Upper lobe of left lung (tissue), 4 donors: Measurements from ENCODE around the gene ATG101.

Experiments used
- EP300 ChIP-seq, 4 donors: sonication (generic); formaldehyde crosslinking; IDR thresholded peaks; one replicate each; pipeline ENCODE4 v1.5.1; 2017; ENCODE audit warnings: antibody characterized with exemption in 4 of 4, control low read depth in 2 of 4
- POLR2A ChIP-seq, 4 donors: fragments of 450-650 bp; IDR thresholded peaks; one replicate each; pipeline ENCODE4 v1.5.1; 2016 to 2017; ENCODE audit warnings: antibody characterized with exemption in 4 of 4, mild to moderate bottlenecking in 2 of 4
- POLR2AphosphoS5 ChIP-seq, 2 donors: sonication (generic); formaldehyde crosslinking; IDR thresholded peaks; one replicate each; pipeline ENCODE4 v1.5.1; 2017; ENCODE audit warnings: antibody characterized with exemption in 2 of 2
- TF ChIP-seq, protein P1 (sequence below), 6 experiments: fragments of 450-650 bp in 4 of 6; fragments of 200-600 bp in 2 of 6; sonication (generic) in 2 of 6; IDR thresholded peaks; one replicate each; pipeline ENCODE4 v1.5.1; 2016 to 2019; ENCODE audit warnings: antibody characterized with exemption in 6 of 6

DNA sequence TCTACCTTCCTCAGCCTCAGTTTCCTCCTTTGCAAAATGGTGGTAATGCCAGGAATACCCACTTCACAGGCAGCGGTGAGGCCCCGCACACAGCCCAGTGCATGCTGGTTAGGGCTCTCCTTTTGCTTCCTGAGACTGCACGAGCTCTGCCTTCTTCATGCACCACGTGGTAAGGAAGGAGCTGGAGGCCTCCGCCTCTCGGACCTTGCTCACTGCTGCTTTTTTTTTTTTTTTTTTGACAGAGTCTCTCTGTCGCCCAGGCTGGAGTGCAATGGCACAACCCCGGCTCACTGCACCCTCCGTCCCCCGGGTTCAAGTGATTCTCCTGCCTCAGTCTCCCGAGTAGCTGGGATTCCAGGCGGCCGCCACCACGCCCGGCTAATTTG, 44.9 kb upstream of the ATG101 start:
- TF ChIP-seq, protein P1, sequence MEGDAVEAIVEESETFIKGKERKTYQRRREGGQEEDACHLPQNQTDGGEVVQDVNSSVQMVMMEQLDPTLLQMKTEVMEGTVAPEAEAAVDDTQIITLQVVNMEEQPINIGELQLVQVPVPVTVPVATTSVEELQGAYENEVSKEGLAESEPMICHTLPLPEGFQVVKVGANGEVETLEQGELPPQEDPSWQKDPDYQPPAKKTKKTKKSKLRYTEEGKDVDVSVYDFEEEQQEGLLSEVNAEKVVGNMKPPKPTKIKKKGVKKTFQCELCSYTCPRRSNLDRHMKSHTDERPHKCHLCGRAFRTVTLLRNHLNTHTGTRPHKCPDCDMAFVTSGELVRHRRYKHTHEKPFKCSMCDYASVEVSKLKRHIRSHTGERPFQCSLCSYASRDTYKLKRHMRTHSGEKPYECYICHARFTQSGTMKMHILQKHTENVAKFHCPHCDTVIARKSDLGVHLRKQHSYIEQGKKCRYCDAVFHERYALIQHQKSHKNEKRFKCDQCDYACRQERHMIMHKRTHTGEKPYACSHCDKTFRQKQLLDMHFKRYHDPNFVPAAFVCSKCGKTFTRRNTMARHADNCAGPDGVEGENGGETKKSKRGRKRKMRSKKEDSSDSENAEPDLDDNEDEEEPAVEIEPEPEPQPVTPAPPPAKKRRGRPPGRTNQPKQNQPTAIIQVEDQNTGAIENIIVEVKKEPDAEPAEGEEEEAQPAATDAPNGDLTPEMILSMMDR (IDR thresholded peaks at IDR 0.05), result no peak
- TF ChIP-seq POLR2AphosphoS5 (IDR thresholded peaks at IDR 0.05), result no peak
- TF ChIP-seq POLR2A (IDR thresholded peaks at IDR 0.05), result no peak
- no peak for TF ChIP-seq EP300 (IDR thresholded peaks at IDR 0.05)
